Cardiac muscle cell (in vitro differentiated cells and primary cell): Measurements from ENCODE around the gene ZNF268. TPM values are rescaled to one million over a fixed set of nuclear protein-coding genes. Genes with fewer than 3 reads are reported as not detected.
"Not testable (repeated sequence)": the region's sequence is repeated elsewhere in the genome, so short reads cannot be mapped to it uniquely, and the experiment has no call there.

Source experiments
- DNase-seq, 2 donors: peaks; one replicate each; pipeline versions ENCODE4 v3.0.0 to v3.0.0-alpha.2; 2010 to 2017; ENCODE audit warnings: low read depth in 1 of 2, low spot score in 1 of 2
- H3K27ac ChIP-seq: fragments of 200-600 bp; sonication (generic); 2 replicates; pipeline ENCODE4 v1.5.1; 2016
- H3K27me3 ChIP-seq: fragments of 200-600 bp; sonication (generic); 2 replicates; pipeline ENCODE4 v1.6.0; 2016; ENCODE audit warnings: control low read depth
- H3K36me3 ChIP-seq: fragments of 200-600 bp; sonication (generic); 2 replicates; pipeline ENCODE4 v1.5.1; 2016; ENCODE audit warnings: control low read depth
- H3K4me1 ChIP-seq: fragments of 200-600 bp; sonication (generic); 2 replicates; pipeline ENCODE4 v1.8.1; 2017; ENCODE audit warnings: low read depth, mild to moderate bottlenecking, mixed run types
- H3K4me3 ChIP-seq: fragments of 200-600 bp; sonication (generic); 2 replicates; pipeline ENCODE4 v1.5.1; 2016; ENCODE audit warnings: mild to moderate bottlenecking
- H3K9me3 ChIP-seq: fragments of 200-600 bp; sonication (generic); 2 replicates; pipeline ENCODE4 v1.5.1; 2017; ENCODE audit warnings: low read depth, mild to moderate bottlenecking, control low read depth
- polyA plus RNA-seq: library from polyadenylated mRNA; unstranded; fragments of >200 nt; fragmentation: Nextera tagmentation; extraction: Ambion mirVana; gene quantifications from 2 replicates; pipeline ENCODE4 v1.2.1, GENCODE V29; 2016
- total RNA-seq: library from RNA; depleted of rRNA; stranded (reverse); fragments of >200 nt; gene quantifications from 2 replicates; pipeline ENCODE4 v1.2.3, GENCODE V29; 2016
- TF ChIP-seq, protein P1 (sequence below): IDR thresholded peaks from 2 replicates; pipeline ENCODE4 v1.5.1; 2012; ENCODE audit warnings: low read depth, mild to moderate bottlenecking, low read length

ZNF268 gene
- total and polyA plus RNA-seq, 2 experiments from 2014 or later: 12.4 to 34.1 TPM

DNA sequence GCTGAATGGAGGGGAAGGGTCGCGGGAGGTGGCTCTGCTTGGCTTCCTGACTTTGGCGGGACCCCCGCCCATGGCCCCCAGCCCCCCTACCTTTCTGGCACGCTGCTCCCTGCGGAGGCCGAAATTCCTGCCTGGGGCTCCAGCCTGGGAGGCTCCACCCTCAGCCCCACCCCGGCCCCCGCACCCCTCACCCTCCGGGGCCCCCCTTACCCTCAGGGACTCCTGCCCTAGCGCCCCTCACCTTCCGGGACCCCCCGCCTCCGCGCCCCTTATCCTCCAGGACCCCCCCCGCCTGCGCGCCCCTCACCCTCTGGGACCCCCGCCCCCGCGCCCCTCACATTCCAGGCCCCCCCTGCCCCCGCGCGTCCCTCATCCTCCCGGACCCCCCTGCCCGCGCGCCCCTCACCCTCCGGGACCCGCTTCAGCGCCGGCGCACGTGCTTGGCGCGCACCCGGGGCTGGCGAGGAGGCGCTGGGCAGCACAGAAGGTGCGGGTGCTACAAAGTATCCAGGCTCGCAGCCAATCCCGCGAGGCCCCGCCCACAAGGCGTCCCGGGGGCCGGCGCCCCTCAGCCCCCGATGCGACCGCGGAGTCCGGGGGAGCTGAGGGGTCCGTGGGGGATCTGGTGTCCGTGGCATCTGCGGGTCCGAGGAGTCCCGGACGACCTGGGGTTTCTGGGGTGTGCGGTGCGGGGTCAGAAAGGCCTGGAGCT is 54.3 kb downstream of the ZNF268 start, which contains the start of gene ANHX:
ANHX (minus strand) TSS at position 477 of the 712 bp plus-strand sequence. CDS start 1,521 bp downstream, outside the sequence.
- H3K9me3 ChIP-seq: no peaks in the 10 kb centered on the region
- DNase-seq: no peak

DNA sequence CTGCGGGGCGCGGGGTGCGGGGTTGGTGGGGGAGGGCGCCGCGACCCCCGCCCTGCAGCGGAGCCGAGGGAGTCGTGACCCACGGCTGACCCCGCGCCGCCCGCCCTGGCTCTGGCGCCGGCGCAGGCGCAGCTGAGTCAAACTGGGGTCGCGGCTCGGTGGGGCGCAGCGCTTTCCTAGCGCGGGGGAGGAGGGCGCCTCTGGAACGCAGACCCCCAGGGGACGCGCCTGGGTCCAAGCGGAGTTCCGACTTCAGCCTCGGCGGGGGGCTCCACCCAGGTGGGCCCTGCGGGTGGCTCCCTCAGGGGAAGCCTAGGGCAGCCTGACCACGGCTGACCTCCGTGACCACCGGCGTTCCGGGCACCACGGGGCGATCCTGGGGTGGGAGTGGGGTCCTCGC is 54.8 kb downstream of the ZNF268 start:
- no peak for DNase-seq
- TF ChIP-seq, protein P1, sequence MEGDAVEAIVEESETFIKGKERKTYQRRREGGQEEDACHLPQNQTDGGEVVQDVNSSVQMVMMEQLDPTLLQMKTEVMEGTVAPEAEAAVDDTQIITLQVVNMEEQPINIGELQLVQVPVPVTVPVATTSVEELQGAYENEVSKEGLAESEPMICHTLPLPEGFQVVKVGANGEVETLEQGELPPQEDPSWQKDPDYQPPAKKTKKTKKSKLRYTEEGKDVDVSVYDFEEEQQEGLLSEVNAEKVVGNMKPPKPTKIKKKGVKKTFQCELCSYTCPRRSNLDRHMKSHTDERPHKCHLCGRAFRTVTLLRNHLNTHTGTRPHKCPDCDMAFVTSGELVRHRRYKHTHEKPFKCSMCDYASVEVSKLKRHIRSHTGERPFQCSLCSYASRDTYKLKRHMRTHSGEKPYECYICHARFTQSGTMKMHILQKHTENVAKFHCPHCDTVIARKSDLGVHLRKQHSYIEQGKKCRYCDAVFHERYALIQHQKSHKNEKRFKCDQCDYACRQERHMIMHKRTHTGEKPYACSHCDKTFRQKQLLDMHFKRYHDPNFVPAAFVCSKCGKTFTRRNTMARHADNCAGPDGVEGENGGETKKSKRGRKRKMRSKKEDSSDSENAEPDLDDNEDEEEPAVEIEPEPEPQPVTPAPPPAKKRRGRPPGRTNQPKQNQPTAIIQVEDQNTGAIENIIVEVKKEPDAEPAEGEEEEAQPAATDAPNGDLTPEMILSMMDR: no peak
- Histone ChIP-seq H3K36me3 (no peaks in the 10 kb centered on the region), H3K27ac (no peak overlapping the region), H3K27me3 (no peaks in the 10 kb centered on the region), H3K4me1 (no peaks in the 10 kb centered on the region), H3K9me3 (no peaks in the 10 kb centered on the region), H3K4me3 (no peak overlapping the region)

More for the DNA sequence above, 54.3 kb downstream of the ZNF268 start, which contains the start of gene ANHX:
- TF ChIP-seq, protein P1: no peak
- Histone ChIP-seq H3K4me3 (no peak within 1 kb of the TSS), H3K27me3 (no peaks in the 10 kb centered on the region), H3K4me1 (no peaks in the 10 kb centered on the region), H3K27ac (no peak within 1 kb of the TSS), H3K36me3 (no peaks in the 10 kb centered on the region)

DNA sequence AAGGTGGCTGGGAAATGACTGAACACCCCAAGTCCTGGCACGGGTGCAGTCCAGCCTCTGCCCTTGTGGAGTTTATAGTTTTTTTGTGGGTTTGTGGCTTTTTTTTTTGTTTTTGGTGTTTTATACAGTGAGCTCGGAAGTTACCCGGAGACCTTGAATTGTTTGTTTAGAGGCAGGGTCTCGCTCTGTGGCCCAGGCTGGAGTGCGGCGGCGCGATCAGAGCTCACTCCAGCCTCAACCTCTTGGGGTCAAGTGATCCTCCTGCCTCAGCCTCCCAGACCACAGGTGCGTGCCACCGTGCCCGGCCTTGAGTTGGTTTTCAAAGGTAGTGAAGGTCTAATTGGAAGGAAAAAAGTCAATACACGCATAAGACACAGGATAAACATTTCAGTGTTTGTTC is 55.3 kb downstream of the ZNF268 start:
- DNase-seq: no peak
- Histone ChIP-seq H3K4me3 (no peak overlapping the region), H3K4me1 (no peaks in the 10 kb centered on the region), H3K9me3 (no peaks in the 10 kb centered on the region), H3K36me3 (no peaks in the 10 kb centered on the region), H3K27ac (no peak overlapping the region), H3K27me3 (no peaks in the 10 kb centered on the region)
- TF ChIP-seq, protein P1: no peak

DNA sequence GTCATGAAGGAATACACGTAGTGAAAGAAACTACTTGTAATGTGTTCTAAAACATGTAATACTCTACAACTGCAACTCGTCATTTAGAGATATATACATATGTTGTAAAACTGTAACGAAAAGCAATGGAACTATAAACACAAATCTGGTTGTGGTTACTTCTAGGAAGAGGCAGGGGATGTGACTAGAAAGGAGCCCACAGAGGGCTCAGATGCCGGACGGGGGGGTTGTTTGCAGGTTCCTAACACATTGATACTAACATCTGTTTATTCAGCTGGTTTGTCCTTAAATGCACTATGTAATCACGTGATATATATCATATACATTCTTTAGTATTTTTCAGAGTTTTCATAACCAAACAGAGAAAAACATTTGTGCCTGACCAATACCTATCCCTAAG is 70.4 kb downstream of the ZNF268 start:
- Histone ChIP-seq H3K27me3 (no peaks in the 10 kb centered on the region), H3K4me1 (no peaks in the 10 kb centered on the region), H3K36me3 (no peaks in the 10 kb centered on the region), H3K27ac (no peak overlapping the region), H3K9me3 (no peaks in the 10 kb centered on the region), H3K4me3 (no peak overlapping the region)
- no peak for DNase-seq
- TF ChIP-seq, protein P1: no peak

DNA sequence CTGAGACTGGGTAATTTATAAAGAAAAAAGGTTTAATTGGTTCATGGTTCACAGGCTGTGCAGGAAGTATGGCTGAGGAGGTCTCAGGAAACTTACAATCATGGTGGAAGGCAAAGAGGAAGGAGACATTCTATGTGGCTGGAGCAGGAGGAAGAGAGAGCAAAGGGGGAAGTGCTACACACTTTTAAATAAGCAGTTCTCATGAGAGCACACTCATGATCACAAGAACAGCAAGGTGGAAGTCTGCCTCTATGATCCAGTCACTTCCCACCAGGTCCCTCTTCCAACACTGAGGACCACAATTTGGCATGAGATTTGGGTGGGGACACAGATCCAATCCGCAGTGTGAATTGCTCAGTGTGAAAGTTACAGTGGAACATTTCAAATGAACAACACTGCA is 74.5 kb downstream of the ZNF268 start:
- H3K4me1 ChIP-seq, H3K4me3 ChIP-seq, H3K36me3 ChIP-seq, DNase-seq, H3K27me3 ChIP-seq, H3K27ac ChIP-seq, H3K9me3 ChIP-seq: not testable (repeated sequence)

DNA sequence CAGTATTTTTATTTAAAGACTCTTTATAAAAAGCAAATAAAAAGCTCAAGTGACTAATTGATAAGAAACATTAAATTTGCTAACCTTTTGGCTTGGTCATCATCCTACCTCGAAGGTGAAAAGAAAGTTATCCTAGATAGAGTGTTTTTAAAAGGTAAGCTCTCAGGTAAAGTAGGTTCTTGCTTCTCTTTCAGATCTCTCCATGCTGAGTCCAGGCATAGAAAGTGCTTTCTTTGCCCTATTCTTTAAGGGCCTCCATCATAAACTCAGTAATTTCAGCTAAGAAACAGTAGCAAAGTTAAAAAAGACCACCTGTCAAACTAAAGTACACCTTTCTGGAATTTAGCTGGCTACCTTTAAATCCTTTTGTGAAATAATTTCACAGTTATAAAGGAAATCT is 75.0 kb downstream of the ZNF268 start:
- Histone ChIP-seq H3K27ac (no peak overlapping the region), H3K36me3 (no peaks in the 10 kb centered on the region), H3K4me1 (no peaks in the 10 kb centered on the region), H3K27me3 (no peaks in the 10 kb centered on the region), H3K9me3 (no peaks in the 10 kb centered on the region), H3K4me3 (no peak overlapping the region)
- TF ChIP-seq, protein P1: no peak
- DNase-seq: no peak
